Mesenteric fat pad (tissue), 1 donor: ENCODE data around the gene HYI. TPM values are rescaled to one million over a fixed set of nuclear protein-coding genes. Genes with fewer than 3 reads are reported as not detected.
"Not testable (repeated sequence)": the region's sequence is repeated elsewhere in the genome, so short reads cannot be mapped to it uniquely, and the experiment has no call there.

ENCODE experiments used
- DNase-seq: peaks from one replicate; pipeline ENCODE4 v3.0.0-alpha.2; 2020; ENCODE audit warnings: low spot score
- total RNA-seq: library from RNA; stranded (reverse); fragmentation: NEBNext Ultra II Directional; extraction: Animal tissue kit (Norgen Biotek cat#: 25700); gene quantifications from one replicate; pipeline ENCODE4 v1.2.1, GENCODE V29; 2021
- donor health status: DM: yes; HTN: yes; CAD: no.

The HYI gene
- total RNA-seq, 1 donor from 2014 or later: 36.9 TPM

- DNase-seq: no peak
Observed at GRCh38 chr1:43432171-43432860, 21.4 kb downstream of the HYI start.

GRCh38 chr1:43431676-43432075 lies 22.1 kb downstream of the HYI start:
- no peak for DNase-seq

- no peak for DNase-seq
Observed at GRCh38 chr1:43430831-43431230, 22.9 kb downstream of the HYI start.

GRCh38 chr1:43427941-43428340 lies 25.8 kb downstream of the HYI start:
- no peak for DNase-seq

GRCh38 chr1:43427524-43427923 lies 26.2 kb downstream of the HYI start:
- no peak for DNase-seq

- no peak for DNase-seq
Observed at GRCh38 chr1:43426221-43426620, 27.5 kb downstream of the HYI start.

- DNase-seq: no peak
Observed at GRCh38 chr1:43425045-43425444, 28.7 kb downstream of the HYI start.

GRCh38 chr1:43423672-43424550 lies 29.8 kb downstream of the HYI start:
- DNase-seq: no peak

GRCh38 chr1:43422995-43423671 lies 30.6 kb downstream of the HYI start:
- DNase-seq: no peak

- DNase-seq: no peak
Observed at GRCh38 chr1:43421976-43422750, 31.6 kb downstream of the HYI start.

- no peak for DNase-seq
Observed at GRCh38 chr1:43421396-43421795, 32.3 kb downstream of the HYI start.

GRCh38 chr1:43420874-43421273 lies 32.9 kb downstream of the HYI start:
- DNase-seq: no peak

GRCh38 chr1:43419627-43420425 lies 33.9 kb downstream of the HYI start:
- peak; percentile 26 for DNase-seq

- DNase-seq: peak; percentile 6
Observed at GRCh38 chr1:43418858-43419257, 34.9 kb downstream of the HYI start.

- no peak for DNase-seq
Observed at GRCh38 chr1:43415901-43416300, 37.8 kb downstream of the HYI start.

- no peak for DNase-seq
Observed at GRCh38 chr1:43414634-43415223, 39.0 kb downstream of the HYI start.

GRCh38 chr1:43413426-43413825 lies 40.3 kb downstream of the HYI start:
- not testable (repeated sequence) for DNase-seq

GRCh38 chr1:43410571-43410970 lies 43.2 kb downstream of the HYI start:
- DNase-seq: no peak

GRCh38 chr1:43405876-43406234 lies 47.9 kb downstream of the HYI start:
- DNase-seq: no peak
